Measurements from ENCODE around the gene YWHAE. TPM values are rescaled to one million over a fixed set of nuclear protein-coding genes. Genes with fewer than 3 reads are reported as not detected.
"Not testable (repeated sequence)": the region's sequence is repeated elsewhere in the genome, so short reads cannot be mapped to it uniquely, and the experiment has no call there.

YWHAE gene
- total RNA-seq = 100 to 1,000 TPM; 167 to 446 (median 217) TPM
- long read RNA-seq, transcript YWHAE-201 (6 exons, 2,211 nt) = major isoform, 12 of 28 reads
- long read RNA-seq, transcript YWHAE-205 (2 exons, 465 nt) = minor isoform, 5 of 28 reads
- long read RNA-seq, partial matches to known transcripts = 1 of 28 reads
- long read RNA-seq, other reads (novel, unspliced or antisense) = 8 of 28 reads

DNA sequence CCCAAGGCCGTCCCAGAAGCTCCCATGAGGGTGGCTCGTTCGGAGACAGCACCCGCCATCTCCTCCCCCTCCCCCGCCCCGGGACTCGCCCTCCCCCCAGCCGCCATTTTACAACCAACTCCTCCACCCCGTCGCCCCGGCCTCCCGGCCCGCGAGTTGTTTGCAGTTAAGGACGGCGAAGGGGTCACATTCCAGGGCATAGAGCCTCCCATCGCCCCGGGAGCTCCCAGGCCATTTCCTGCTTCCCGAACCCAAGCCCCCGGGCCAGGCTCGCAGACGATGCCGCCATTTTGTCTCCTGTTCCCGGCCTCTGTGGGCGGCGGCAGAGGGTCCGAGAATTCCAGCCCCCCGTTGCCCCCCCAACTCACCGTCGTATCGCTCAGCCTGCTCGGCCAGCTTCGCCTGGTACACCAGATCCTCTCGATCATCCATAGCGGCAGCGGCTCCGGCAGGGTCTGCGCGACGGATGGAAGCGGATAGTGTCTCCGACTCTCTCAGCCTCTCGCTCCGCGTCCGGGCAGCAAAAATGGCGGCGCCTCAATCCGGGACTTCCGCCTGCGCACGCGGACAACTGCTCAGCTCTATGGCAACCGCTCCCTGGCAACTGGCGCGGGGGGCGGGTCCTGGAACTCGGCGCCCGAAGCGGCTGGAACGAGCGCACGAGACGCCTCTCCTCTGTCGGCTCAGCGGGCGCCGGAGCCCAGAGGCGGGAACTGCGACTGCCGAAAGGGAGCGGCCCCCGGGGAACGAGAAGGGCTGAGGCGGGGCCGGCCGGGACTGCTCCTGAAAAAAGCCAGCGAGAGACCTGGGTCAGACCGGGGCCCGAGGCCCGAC lies at the start of gene YWHAE:
Gene YWHAE, minus strand, starts transcription at position 544 of the 834 bp plus-strand sequence. Its CDS starts 112 bp downstream, at position 432.
- Histone ChIP-seq H3K27ac (peak within 1 kb of the TSS; percentile 79 to 96 (median 94)), H3K4me1 (peaks cover 0 to 16% (median 6%) of the 10 kb centered on the region in 4 donors), H3K9me3 (no peaks in the 10 kb centered on the region), H3K36me3 (no peaks in the 10 kb centered on the region), H3K27me3 (no peaks in the 10 kb centered on the region), H3K4me3 (peak within 1 kb of the TSS; percentile 77 to 89 (median 85))
- intact Hi-C loops (cut with DNase I) = no loop called here
- 4% methylated on average over 8 of the region's 82 CpGs for WGBS (ENCODE audit: insufficient coverage, low coverage, low lambda C conversion rate, missing lambda C conversion rate)
- DNase-seq = peak; percentile 98 to 99 (median 98)
- TF ChIP-seq, protein P1, sequence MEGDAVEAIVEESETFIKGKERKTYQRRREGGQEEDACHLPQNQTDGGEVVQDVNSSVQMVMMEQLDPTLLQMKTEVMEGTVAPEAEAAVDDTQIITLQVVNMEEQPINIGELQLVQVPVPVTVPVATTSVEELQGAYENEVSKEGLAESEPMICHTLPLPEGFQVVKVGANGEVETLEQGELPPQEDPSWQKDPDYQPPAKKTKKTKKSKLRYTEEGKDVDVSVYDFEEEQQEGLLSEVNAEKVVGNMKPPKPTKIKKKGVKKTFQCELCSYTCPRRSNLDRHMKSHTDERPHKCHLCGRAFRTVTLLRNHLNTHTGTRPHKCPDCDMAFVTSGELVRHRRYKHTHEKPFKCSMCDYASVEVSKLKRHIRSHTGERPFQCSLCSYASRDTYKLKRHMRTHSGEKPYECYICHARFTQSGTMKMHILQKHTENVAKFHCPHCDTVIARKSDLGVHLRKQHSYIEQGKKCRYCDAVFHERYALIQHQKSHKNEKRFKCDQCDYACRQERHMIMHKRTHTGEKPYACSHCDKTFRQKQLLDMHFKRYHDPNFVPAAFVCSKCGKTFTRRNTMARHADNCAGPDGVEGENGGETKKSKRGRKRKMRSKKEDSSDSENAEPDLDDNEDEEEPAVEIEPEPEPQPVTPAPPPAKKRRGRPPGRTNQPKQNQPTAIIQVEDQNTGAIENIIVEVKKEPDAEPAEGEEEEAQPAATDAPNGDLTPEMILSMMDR (IDR thresholded peaks at IDR 0.05) = no peak
- peak; percentile 66 for TF ChIP-seq POLR2A (IDR thresholded peaks at IDR 0.05)
- peak; percentile 97 to 99 (median 97) for ATAC-seq

DNA sequence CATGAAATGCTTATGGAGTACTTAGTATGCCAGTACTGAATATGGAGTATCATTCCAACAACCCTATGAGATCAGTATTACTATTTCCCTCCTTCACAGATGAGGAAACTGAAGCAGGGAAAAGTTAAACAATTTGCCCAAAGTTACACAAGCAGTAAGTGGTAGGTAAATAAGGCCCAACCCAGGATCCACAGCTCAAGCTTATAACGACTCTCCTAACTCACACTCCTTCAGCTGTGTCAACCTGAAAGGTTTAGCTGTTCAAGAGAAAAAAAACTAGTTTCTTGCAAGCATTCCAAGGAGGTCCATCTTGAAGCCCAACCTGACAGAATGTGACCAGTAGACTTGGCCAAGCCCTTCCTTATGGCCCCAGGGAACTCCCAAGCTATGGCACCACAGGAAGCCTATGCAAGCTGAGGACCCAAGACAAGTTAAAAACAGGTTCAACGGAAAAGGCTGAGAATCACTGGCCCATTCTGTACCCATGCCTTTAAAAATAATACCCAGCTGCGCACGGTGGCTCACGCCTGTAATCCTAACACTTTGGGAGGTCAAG lies 49.5 kb upstream of the YWHAE start:
- DNase-seq = no peak
- intact Hi-C loops (cut with DNase I) = loop anchor here in 1 of 2 donors (10.0 kb wide), 1 partner anchor 85 kb away; no protein-coding TSS in a partner anchor
- WGBS (ENCODE audit: insufficient coverage, low coverage, low lambda C conversion rate, missing lambda C conversion rate) = 78% methylated on average over 5 of the region's 5 CpGs
- Histone ChIP-seq H3K4me3 (no peak overlapping the region), H3K27ac (no peak overlapping the region), H3K4me1 (peaks cover 0 to 22% (median 9%) of the 10 kb centered on the region in 4 donors), H3K27me3 (no peaks in the 10 kb centered on the region), H3K9me3 (no peaks in the 10 kb centered on the region), H3K36me3 (no peaks in the 10 kb centered on the region)
- ATAC-seq = peak in 1 of 4 donors; percentile 12
- TF ChIP-seq, protein P1 (IDR thresholded peaks at IDR 0.05) = no peak
- no peak for TF ChIP-seq POLR2A (IDR thresholded peaks at IDR 0.05)

DNA sequence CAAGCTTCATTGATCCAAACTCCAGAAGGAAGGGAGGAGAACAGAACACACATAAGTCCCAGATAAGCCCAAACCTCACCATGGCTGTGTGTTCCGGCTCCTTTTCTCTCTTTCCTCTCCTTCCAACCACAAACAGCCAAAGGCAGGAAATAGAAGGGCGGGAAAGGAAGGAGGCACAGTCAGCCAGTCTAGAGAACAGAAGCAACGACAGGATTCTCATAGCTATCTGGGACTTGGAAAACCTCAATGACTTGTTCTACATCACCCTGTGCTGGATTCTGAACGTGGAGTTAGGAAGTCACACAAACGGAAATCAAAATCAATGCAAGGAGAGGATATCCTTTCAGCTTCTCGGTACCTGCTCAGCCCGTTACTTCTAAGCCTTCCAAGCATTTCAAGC lies 47.0 kb upstream of the YWHAE start:
- Histone ChIP-seq H3K27me3 (no peaks in the 10 kb centered on the region), H3K36me3 (no peaks in the 10 kb centered on the region), H3K9me3 (no peaks in the 10 kb centered on the region), H3K27ac (peak overlapping the region in 1 of 3 donors; percentile 18), H3K4me1 (no peaks in the 10 kb centered on the region), H3K4me3 (no peak overlapping the region)
- 54% methylated on average over 7 of the region's 7 CpGs for WGBS (ENCODE audit: insufficient coverage, low coverage, low lambda C conversion rate, missing lambda C conversion rate)
- no peak for DNase-seq
- no peak for TF ChIP-seq POLR2A (IDR thresholded peaks at IDR 0.05)
- TF ChIP-seq, protein P1 (IDR thresholded peaks at IDR 0.05) = no peak
- intact Hi-C loops (cut with DNase I) = loop anchor here in 1 of 2 donors (10.0 kb wide), 1 partner anchor 82 kb away; no protein-coding TSS in a partner anchor
- ATAC-seq = peak; percentile 52 to 75 (median 64)

DNA sequence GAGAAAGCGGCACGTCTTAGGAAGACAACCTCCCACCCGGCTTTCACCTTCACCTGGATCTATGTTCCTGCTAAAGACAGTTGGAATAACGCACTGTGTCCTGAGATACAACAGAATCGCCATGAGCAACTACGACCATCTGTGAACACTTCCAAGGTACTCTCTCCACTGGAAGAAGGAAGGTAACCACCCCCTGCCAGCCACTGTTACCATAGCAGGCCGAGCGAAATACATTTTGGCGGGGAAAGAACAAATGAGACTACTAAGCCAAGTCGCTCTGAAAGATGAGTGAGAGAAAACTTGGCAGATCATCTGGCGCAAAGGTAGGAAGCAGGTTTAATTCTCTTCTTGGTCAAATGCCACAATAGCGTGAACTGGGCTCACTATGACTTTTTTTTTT lies 46.2 kb upstream of the YWHAE start:
- no peaks in the 10 kb centered on the region for H3K27me3 ChIP-seq

DNA sequence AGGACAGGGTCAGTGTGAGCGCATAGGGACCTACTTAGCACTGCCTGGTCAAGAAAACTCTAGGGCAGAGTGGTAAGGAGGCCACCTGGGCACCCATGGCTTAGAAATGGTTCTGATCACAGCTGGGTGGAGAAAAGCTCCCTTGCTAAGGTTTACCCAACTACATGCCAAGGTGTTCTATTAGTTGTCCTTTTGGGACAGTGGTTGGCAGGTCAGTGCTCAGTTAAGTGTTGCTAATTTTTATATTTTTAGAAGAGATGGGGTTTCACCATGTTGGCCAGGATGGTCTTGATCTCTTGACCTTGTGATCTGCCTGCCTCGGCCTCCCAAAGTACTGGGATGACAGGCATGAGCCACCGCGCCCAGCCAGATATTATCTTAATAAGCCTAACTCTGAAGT lies 45.7 kb upstream of the YWHAE start:
- H3K27me3 ChIP-seq, H3K27ac ChIP-seq, H3K36me3 ChIP-seq, H3K4me1 ChIP-seq, DNase-seq, H3K9me3 ChIP-seq, ATAC-seq, H3K4me3 ChIP-seq: not testable (repeated sequence)
- WGBS (ENCODE audit: insufficient coverage, low coverage, low lambda C conversion rate, missing lambda C conversion rate) = 100% methylated on average over 3 of the region's 4 CpGs
- intact Hi-C loops (cut with DNase I) = loop anchor here in 1 of 2 donors (10.0 kb wide), 1 partner anchor 81 kb away; no protein-coding TSS in a partner anchor

More for the DNA sequence above, 46.2 kb upstream of the YWHAE start:
- H3K9me3 ChIP-seq = no peaks in the 10 kb centered on the region
- no peak overlapping the region for H3K27ac ChIP-seq
- no peaks in the 10 kb centered on the region for H3K4me1 ChIP-seq
- H3K36me3 ChIP-seq = no peaks in the 10 kb centered on the region
- H3K4me3 ChIP-seq = no peak overlapping the region
- no peak for ATAC-seq
- TF ChIP-seq, protein P1 (IDR thresholded peaks at IDR 0.05) = no peak
- no peak for TF ChIP-seq POLR2A (IDR thresholded peaks at IDR 0.05)
- WGBS (ENCODE audit: insufficient coverage, low coverage, low lambda C conversion rate, missing lambda C conversion rate) = 73% methylated on average over 6 of the region's 12 CpGs
- DNase-seq = no peak
- intact Hi-C loops (cut with DNase I) = loop anchor here in 1 of 2 donors (10.0 kb wide), 1 partner anchor 81 kb away; no protein-coding TSS in a partner anchor

DNA sequence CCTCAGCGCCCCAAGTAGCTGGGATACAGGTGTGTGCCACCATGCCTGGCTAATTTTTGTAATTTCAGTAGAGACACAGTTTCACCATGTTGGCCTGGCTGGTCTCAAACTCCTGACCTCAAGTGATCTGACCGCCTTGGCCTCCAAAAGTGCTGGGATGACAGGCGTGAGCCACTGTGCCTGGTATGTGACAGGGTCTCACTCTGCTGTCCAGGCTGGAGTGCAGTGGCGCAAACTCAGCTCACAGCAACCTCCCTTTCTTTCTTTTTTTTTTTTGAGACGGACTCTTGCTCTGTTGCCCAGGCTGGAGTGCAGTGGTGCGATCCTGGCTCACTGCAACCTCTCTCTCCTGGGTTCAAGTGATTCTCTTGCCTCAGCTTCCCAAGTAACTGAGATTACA lies 42.7 kb upstream of the YWHAE start:
- DNase-seq, H3K9me3 ChIP-seq, H3K4me3 ChIP-seq, ATAC-seq, H3K27me3 ChIP-seq, H3K36me3 ChIP-seq, H3K27ac ChIP-seq: not testable (repeated sequence)
- intact Hi-C loops (cut with DNase I) = loop anchor here in 1 of 2 donors (10.0 kb wide), 1 partner anchor 78 kb away; no protein-coding TSS in a partner anchor
- H3K4me1 ChIP-seq = peaks cover 0 to 15% (median 3%) of the 10 kb centered on the region in 4 donors
- 100% methylated on average over 1 of the region's 6 CpGs for WGBS (ENCODE audit: insufficient coverage, low coverage, low lambda C conversion rate, missing lambda C conversion rate)

Measured in right lobe of liver (tissue), 6 donors.